Lower leg skin (tissue), 4 donors: Measurements from ENCODE around the gene ELF1. TPM values are rescaled to one million over a fixed set of nuclear protein-coding genes. Genes with fewer than 3 reads are reported as not detected.

Experiments used
- DNase-seq, 2 donors: peaks; one replicate each; pipeline ENCODE4 v3.0.0-alpha.2; 2019; ENCODE audit warnings: low spot score in 2 of 2
- H3K4me3 ChIP-seq: fragments of 200-600 bp; sonication (generic); 2 replicates; pipeline ENCODE4 v1.5.1; 2017; ENCODE audit warnings: mild to moderate bottlenecking, low read depth; ENCODE audit not compliant: poor library complexity, severe bottlenecking
- CTCF ChIP-seq, 3 donors: fragments of 450-650 bp; IDR thresholded peaks; one replicate each; pipeline ENCODE4 v1.5.1; 2016; ENCODE audit warnings: antibody characterized with exemption in 3 of 3, mild to moderate bottlenecking in 3 of 3, moderate library complexity in 2 of 3
- POLR2A ChIP-seq, 2 donors: fragments of 450-650 bp; IDR thresholded peaks; one replicate each; pipeline ENCODE4 v1.6.1; 2016 to 2017; ENCODE audit warnings: antibody characterized with exemption in 2 of 2, mild to moderate bottlenecking in 1 of 2, moderate library complexity in 1 of 2
- WGBS, 2 donors: methylation state at CpG; one replicate each; pipeline ENCODE4 v1.1.5; 2018; 5-methylcytosine and 5-hydroxymethylcytosine counted together
- intact Hi-C: fragments of 100-400 bp; cut with DNase I; formaldehyde crosslinking; loops from one replicate; pipeline ENCODE4 v1.15.0; 2023; ENCODE audit warnings: low total_unique reads
- total RNA-seq, 4 donors: library from RNA; depleted of rRNA; stranded (reverse); fragments of >200 nt; gene quantifications; one replicate each; pipeline ENCODE4 v1.1.0, GENCODE V29; 2016

Gene ELF1
- total RNA-seq, 4 donors from 2014 or later, result 112 to 137 (median 125) TPM

GRCh38 chr13:41034881-41035280 is 15.8 kb upstream of the ELF1 start:
- no peak for TF ChIP-seq POLR2A (IDR thresholded peaks at IDR 0.05)
- TF ChIP-seq CTCF (IDR thresholded peaks at IDR 0.05), result no peak
- no peak for DNase-seq
- no peak overlapping the region for H3K4me3 ChIP-seq
- intact Hi-C loops, result no loop called here
- 91 to 92% methylated on average over 5 of the region's 5 CpGs for WGBS, 2 donors

- no peak for DNase-seq
- no peak overlapping the region for H3K4me3 ChIP-seq
- intact Hi-C loops, result no loop called here
- TF ChIP-seq CTCF (IDR thresholded peaks at IDR 0.05) (no peak), POLR2A (IDR thresholded peaks at IDR 0.05) (no peak)
- WGBS, 2 donors, result 86 to 88% methylated on average over 4 of the region's 4 CpGs
Measured at GRCh38 chr13:41034382-41034781, 15.3 kb upstream of the ELF1 start.

GRCh38 chr13:41032691-41033376 is 13.7 kb upstream of the ELF1 start:
- H3K4me3 ChIP-seq, result no peak overlapping the region
- WGBS, 2 donors, result 50 to 58% methylated on average over 2 of the region's 2 CpGs
- DNase-seq, result no peak
- intact Hi-C loops, result no loop called here
- TF ChIP-seq CTCF (IDR thresholded peaks at IDR 0.05), result no peak
- TF ChIP-seq POLR2A (IDR thresholded peaks at IDR 0.05), result no peak

GRCh38 chr13:41029629-41030028 is 10.5 kb upstream of the ELF1 start:
- no peak for DNase-seq
- WGBS, 2 donors, result 91 to 100% methylated on average over 2 of the region's 2 CpGs
- H3K4me3 ChIP-seq, result no peak overlapping the region
- no peak for TF ChIP-seq CTCF (IDR thresholded peaks at IDR 0.05)
- no peak for TF ChIP-seq POLR2A (IDR thresholded peaks at IDR 0.05)
- intact Hi-C loops, result loop anchor here (2.0 kb wide), 1 partner anchor 49 kb away; no protein-coding TSS in a partner anchor

- intact Hi-C loops, result no loop called here
- TF ChIP-seq CTCF (IDR thresholded peaks at IDR 0.05) (no peak), POLR2A (IDR thresholded peaks at IDR 0.05) (no peak)
- H3K4me3 ChIP-seq, result no peak overlapping the region
- no peak for DNase-seq
- WGBS, 2 donors, result 60 to 77% methylated on average over 2 of the region's 2 CpGs
Measured at GRCh38 chr13:41028051-41028450, 8.9 kb upstream of the ELF1 start.

- intact Hi-C loops, result no loop called here
- 91 to 93% methylated on average over 8 of the region's 8 CpGs for WGBS, 2 donors
- TF ChIP-seq POLR2A (IDR thresholded peaks at IDR 0.05) (no peak), CTCF (IDR thresholded peaks at IDR 0.05) (no peak)
- H3K4me3 ChIP-seq, result no peak overlapping the region
- no peak for DNase-seq
Measured at GRCh38 chr13:41026788-41027187, 7.7 kb upstream of the ELF1 start.
